ENCODE measurements around the gene C2CD4C.

DNA sequence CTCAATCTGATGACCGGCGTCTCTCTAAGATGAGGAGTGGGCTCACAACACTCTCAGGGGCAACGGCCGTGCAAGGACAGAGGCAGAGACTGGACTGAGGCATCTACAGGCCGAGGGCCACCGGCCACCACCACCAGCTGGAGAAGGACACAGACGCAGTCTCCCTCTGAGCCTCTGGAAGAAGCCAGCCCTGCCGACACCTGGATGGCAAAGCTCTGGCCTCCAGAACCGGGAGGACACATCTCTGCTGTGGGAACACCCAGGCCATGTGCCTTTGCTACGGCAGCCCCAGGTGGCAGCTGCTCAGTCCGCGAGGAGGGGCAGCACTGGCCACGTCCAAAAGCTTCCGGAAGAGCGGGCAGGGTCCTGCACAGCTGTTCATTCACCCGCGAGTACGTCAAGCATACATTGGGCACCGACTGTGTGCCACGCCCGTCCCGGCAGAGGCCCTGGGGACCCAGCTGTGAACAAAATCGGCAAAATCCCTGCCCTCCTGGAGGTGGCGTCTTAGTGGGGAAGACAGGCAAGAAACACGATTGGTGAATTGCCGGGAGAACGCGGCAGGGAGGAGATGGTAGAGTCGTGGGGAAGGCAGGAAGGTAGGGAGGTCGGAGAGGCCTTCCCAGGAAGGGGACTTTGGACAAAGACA lies 17.1 kb downstream of the C2CD4C start:
- TF ChIP-seq CTCF (IDR thresholded peaks at IDR 0.05) (no peak), ZNF121 (CRISPR knock-in tag; IDR thresholded peaks at IDR 0.05) (no peak), TCF7 (CRISPR knock-in tag; IDR thresholded peaks at IDR 0.05; ENCODE audit: low read depth) (no peak), ESRRA (CRISPR knock-in tag; IDR thresholded peaks at IDR 0.05; ENCODE audit: borderline replicate concordance) (no peak)
- TF ChIP-seq, protein P1, sequence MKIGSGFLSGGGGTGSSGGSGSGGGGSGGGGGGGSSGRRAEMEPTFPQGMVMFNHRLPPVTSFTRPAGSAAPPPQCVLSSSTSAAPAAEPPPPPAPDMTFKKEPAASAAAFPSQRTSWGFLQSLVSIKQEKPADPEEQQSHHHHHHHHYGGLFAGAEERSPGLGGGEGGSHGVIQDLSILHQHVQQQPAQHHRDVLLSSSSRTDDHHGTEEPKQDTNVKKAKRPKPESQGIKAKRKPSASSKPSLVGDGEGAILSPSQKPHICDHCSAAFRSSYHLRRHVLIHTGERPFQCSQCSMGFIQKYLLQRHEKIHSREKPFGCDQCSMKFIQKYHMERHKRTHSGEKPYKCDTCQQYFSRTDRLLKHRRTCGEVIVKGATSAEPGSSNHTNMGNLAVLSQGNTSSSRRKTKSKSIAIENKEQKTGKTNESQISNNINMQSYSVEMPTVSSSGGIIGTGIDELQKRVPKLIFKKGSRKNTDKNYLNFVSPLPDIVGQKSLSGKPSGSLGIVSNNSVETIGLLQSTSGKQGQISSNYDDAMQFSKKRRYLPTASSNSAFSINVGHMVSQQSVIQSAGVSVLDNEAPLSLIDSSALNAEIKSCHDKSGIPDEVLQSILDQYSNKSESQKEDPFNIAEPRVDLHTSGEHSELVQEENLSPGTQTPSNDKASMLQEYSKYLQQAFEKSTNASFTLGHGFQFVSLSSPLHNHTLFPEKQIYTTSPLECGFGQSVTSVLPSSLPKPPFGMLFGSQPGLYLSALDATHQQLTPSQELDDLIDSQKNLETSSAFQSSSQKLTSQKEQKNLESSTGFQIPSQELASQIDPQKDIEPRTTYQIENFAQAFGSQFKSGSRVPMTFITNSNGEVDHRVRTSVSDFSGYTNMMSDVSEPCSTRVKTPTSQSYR (CRISPR knock-in tag; IDR thresholded peaks at IDR 0.05) = no peak

Data from WTC11 (cell line).